DMS153 treated with DMSO at 0.1 percent for 48 hours (cell line): Measurements from ENCODE around the gene MYL7.
"Not testable (repeated sequence)": the region's sequence is repeated elsewhere in the genome, so short reads cannot be mapped to it uniquely, and the experiment has no call there.

Experiments
- DNase-seq: peaks from one replicate; lab custom pipeline; 2025; ENCODE audit not compliant: unreplicated experiment; lab: John Stamatoyannopoulos, UW

Gene MYL7

DNA sequence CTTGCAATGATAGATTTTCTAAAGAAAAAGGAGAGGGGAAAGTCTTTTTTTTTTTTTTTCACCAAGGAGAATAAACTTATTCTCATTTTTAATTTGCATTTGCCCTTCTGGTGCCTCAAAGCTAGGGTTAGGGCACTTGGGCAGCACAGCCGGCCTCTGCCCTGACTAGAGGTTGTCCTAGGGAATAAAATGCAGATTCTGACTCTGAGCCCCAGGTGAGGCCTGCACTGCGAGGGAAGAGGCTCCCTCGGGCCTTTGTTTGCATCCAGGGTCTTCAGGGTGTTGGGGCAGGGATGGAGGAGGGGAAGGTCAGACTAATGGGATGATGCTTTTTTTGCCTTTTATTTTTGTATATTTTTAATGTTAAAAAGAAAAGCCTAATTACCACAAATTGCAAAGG is 7.8 kb downstream of the MYL7 start:
- DNase-seq = no peak

DNA sequence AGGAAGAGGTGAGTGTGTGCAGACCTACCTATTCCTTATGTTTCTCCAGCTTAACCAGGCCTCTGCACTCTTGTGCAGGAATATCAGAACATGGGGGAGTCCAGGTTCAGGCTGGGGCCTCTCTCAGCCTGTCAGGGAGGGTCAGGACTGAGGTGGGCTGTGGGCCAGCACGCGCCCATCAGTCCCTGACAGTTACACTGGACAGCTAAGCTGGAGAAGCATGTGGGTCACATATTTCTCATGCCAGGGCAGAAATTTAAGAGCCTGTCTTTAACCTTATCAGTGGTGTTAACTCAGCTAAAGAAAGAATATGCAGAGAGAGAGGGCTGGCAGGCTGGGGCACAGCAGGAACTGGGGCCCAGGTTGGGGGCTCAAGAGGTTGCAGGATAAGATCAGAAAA is 9.1 kb downstream of the MYL7 start:
- no peak for DNase-seq

DNA sequence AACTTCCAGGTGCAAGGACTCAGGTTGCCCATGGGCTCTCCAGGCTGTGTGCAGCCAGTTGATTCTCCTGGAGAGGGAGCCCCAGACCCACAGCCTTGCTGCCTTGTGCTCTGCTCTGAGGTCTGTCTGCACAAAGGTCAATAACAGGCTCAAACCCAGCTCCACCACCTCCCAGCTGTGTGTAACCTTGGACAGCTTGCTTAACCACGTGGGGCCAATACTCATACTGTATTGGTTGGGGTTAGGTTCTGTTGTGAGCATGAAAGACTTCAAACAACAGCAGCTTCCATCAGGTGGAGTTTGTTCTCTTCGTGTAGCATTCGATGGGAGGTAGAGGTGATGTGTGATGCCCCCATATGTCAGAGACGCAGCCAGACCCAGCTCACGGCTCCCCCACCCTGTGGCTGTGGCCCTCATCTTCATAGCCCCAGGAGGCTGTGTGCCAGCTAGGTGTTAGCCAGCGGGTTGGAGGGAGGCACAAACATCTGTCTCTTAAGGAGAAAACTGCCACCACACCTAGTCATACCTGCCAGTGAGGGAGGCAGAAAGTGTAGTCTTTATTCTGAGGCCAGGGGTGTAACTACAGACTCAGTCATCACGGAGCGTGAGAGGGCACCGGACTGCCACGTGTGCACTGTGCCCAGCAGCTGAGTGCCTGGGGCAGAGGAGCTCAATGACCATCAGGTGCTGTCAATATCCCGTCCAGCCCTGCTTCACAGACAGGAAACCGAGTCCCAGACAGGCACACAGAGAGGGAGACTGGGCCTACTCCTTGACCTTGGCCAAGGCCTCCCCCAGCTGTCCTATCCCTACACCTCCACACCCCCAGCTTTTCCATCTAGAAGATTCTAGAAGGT is 9.7 kb downstream of the MYL7 start:
- no peak for DNase-seq

DNA sequence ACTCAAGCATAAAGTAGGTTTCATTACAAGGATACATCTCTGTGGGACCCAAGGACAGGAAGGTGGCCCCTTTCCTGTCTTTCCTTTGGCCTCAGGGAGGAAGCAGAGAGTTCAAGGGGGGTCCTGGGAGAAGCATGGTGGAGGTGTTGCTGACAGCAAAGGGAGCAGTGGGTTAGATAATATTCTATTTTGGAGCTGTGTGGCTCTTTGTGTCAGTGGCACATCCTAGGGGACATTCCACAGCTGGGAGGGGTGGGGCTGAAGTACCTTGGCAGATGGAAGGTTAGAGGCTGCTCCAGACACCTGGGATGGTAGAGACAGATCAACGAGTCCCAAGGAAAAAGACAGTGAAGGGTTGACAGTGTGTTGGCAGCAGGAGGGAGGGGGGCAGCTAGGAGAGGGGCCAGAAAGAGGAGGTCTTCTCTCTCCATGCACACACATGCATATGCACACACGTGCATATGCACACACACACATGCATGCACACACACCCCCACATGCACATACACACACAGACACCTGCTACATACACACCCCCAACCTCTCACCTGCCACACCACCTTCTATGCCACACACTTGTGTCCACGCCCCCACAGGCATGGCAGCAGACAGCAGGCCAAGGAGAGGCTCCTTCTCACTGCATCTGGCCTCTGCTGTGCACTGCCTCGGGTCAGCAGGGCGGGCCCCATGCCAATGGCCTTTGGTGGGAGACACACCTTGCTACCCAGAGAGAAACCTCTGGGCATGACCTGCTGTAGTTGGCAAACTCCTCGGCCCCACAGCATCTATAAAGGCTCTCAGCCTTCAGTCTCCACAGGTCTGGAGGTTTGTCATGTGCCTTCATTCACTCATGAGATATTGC is 12.2 kb downstream of the MYL7 start:
- DNase-seq = no peak

DNA sequence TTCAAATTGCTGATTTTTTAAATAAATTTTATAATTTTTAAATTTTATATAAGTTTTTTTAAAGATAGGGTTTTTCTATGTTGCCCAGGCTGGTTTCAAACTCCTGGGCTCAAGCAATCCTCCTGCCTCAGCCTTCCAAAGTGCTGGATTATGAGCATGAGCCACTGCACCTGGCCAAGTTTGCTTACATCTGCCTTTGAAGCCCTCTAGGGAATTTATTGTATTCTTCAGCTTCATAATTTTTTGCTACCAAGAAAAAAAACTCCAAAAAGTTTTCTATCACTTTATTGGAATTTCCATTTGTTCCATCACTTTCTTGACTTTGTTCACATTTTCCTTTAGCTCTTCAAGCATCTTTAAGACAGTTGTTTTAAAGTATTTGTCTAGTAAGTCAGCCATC is 14.0 kb downstream of the MYL7 start:
- no peak for DNase-seq

DNA sequence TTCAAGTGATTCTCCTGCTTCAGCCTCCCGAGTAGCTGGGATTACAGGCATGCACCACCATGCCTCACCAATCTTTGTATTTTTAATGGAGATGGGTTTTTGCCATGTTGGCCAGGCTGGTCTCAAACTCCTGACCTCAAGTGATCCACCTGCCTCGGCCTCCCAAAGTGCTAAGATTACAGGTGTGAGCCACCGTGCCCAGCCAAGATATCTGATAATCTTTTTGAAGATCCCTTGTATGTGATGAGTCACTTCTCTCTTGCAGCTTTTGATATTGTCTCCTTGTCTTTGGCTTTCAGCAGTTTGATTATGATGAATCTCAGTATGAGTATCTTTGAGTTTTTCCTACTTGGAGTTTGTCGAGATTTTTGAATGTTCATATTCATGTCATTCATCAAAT is 14.6 kb downstream of the MYL7 start:
- not testable (repeated sequence) for DNase-seq

DNA sequence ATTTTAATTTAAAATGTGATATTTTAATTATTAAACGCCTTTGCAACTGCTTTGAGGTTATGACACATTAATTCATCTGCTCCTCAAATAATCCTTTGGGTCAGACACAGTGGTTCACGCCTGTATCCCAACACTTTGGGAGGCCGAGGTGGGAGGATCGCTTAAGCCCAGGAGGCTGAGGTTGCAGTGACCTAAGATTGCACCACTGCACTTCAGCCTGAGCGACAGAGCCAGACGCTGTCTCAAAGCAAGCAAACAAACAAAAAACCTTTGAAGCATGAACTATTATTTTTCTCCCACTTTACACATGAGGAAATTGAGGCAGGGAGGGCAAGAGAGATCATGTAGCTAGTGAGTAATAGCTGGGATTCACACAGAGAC is 16.3 kb downstream of the MYL7 start:
- DNase-seq = no peak

DNA sequence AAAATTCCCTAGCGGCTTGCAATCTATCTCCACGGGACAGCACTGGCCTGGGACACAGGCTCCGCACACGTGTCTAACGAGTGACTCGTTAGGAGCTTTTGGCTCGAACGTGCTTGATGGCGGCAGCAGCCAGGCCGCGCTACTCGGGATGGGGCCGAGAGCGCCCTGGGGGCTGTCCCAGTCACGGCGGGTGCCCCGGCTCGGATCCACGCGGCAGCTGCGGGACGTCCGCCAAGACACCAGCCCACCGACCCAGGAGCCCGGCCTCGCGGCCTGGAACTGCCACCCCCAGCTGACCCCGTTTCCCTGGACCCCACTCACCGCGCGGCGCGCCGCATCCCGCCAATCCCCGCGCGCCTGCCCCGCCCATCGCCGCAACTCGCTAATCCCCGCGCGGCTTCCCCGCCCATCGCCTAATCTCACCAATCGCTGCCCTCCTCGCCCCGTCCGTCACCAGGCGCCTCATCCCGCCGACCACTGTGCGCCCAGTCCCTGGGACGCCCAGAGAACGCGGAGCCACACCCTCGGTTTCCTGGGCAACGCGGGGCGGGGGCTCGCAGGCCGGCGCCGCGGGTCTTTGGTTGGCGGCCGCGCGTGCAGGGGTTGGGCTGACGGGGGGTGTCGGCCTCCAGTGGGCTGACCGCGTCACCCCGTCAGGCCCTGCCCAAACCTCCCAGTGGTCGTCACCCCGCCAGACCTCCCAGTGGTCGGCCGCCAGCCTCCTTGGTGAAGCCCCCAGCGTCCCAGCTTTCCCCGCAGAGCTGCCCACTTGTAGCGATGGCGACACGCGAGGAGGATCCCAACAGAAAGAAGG is 17.7 kb downstream of the MYL7 start, which contains the start of gene POLD2:
Gene POLD2, minus strand, starts transcription at position 359 of the 814 bp plus-strand sequence. CDS start 1,495 bp downstream, outside the sequence.
- DNase-seq = peak; percentile 97

DNA sequence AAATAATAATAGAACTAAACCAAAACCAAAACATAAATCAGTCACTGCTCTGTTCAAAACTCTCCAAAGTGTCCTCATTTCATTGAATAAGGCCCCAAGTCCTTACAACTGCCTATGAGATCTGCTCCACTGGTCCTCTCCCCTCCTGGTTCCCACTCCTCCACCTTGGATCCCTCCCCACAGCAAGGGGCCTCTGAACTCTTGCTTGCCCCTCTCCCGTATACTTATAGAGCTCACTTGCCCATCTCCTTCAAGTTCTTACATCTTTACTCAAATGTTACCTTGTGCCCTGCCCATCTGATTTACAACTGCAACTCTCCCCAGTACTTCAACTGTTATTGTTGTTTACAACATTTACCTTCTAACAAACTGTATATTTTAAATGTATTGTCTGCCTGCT is 18.6 kb downstream of the MYL7 start:
- DNase-seq = no peak

DNA sequence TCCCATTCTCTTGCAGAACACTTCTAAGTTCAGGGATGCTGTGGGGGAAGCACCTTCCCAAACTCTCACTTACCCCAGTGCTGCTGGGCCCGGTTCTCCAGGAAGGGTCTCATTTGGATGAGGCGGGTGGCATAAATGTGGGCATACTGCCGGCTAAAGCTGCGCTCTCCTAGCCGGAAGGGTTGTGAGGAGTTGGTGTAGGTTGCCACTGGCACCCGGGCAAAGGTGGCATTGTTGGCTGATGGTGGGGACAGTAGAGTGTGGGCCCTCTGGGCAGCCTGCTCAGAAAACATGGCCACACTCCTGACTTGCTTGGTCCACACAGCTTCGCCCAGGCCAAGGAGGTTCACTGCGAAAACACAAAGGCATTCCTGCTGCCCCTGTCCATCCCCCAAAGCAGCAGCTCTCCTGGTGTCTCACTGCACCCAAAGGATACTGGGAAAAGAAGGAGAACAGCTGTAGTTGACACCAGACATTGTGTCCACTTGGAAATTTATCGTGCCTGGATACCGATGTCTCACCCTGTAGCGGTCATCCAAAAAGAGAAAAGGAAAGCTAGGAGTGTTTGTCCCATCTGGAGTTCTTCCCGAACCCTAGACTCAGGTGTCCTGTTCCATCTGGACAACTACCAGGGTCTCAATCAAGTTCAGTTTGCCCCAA is 19.2 kb downstream of the MYL7 start:
- no peak for DNase-seq

DNA sequence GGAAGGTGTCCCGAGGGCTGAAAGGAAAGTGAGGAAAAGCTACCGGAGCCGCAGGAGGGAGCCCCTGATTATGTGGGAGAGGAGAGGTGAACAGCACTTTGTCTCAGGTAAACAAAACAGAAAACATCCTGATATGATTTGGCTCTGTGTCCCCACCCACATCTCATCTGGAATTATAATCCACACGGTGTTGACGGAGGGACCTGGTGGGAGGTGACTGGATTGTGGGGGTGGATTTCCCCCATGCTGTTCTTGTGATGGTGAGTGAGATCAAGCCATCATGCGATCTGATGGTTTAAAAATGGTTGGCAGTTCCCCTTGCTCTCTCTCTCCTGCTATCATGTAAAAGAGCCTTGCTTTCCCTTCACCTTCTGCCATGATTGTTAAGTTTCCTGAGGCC is 20.7 kb downstream of the MYL7 start:
- no peak for DNase-seq

DNA sequence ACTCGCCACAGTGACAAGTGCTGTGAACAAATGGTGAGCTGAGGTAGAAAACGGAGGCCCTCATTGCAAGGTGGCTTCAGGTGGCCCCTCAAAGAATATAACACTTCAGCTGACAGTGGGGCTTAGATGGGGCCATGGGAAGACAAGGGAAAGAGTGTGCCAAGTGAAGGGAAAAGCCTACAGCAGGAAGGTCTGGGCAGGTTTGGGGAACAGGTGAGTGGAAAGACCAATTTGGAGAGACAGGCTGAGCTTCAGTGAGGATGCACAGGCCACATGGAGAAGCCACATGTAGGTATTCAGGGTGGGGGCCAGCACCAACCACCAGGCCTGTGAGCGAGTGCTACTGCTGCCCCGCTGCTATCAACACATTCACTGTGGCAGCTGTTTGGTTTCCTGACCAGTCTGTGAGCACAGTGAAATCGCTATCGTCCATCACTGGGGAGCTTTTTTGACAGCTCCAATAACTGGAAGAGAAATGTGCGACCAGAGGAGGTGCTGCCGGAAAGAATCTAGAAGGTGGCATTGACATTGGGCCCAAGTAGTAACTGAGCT is 21.2 kb downstream of the MYL7 start:
- no peak for DNase-seq

DNA sequence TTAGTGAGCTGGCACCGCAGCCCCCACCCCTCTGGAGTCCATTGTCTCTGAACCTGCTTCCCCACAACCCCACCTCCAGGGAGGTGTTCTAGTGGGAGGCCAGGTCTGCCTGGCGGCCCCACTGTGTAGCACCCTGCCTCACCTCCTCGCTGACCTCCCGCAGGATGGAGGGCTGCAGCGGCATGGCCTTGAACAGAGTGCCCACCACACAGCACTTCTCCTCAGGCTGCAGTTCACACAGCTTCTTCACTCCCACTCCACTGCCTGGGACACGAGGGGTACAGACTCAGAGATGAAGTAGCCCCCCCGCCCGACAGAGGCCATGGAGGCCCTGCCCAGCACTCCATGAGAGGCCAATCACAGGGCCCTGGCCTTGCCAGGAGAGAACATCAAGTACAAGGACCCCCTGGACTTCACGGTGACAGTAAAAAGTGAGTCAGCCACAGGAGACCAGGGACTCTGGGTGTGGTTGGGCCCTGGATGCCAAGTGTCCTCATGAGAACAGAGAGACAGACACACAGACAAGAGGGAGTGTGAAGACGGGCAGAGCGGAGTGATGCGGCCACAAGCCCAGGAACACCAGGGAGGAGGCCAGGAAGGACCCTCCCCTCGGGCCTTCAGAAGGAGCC is 23.2 kb downstream of the MYL7 start:
- no peak for DNase-seq

DNA sequence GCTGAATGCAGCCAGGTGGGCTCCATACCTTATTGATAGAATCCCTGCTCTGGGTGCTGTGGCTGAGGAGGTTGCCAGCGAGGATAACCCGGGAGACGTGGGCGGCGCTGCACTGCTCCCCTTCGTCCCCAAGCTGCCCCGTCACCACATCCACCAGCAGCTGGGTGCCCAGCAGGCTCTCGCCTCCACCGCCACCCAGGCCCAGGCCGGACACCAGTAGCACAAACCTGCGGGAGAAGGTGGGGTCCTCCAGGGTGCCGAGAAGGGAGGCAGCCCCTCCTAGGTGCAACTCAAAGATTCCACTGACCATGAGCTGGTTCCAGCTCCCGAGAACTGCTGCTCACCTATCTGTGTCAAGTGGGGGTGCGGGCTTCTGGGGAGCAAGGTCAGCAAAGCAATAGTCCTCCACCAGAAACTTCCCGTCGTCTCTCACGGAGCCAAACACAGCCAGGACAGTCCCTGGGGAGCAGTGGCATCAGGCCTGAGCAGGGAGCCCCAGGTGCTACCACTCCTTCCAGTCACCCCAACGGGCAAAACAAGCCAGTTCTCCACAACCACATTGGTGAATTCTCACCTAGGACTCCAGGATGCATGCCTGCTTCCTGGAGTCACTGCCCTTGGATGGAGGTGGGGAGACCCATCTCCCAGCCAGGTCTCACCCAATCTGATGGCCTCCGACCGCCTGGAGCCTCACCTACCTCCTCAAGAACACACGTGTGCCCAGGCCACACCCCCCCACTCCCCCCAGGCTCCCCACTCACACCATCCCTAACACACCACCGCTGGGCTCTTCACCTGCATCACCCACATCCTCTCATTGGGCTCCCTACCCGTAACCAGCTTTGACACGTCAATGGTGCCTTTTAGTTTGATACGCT is 24.1 kb downstream of the MYL7 start:
- no peak for DNase-seq

DNA sequence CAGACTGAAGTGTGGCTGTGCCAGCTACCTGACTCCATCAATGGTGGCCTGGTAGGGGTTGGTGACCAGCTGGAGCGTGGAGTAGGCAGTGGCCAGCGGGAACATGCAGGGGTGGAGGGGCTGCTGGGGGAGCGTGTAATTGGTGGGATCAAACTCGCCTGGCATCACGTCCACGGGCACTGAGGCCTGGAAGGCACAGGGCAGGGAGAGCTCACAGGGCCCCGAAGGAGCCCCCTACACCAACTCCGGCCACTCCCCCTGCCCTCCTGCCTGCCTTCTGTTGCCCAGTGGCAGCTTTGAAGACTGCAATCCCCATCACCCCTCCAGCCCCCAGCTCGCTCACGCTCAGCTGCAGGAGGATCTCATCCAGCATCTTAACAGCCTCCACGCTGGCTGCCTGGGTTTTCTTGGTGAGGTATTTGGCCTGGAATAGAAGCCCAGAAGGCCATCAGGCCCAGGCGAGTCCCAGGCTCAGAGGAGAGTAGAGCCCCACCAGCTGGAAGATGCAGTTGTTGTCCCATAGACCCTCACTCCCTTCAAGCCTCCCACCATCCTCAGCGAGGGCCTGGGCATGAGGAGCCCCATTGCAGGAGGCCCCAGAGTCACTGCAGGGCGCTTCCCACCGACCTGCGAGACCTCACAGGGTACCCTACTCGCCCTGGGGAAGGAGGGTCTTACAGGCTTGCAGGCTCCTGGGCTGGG is 24.9 kb downstream of the MYL7 start:
- DNase-seq = no peak

DNA sequence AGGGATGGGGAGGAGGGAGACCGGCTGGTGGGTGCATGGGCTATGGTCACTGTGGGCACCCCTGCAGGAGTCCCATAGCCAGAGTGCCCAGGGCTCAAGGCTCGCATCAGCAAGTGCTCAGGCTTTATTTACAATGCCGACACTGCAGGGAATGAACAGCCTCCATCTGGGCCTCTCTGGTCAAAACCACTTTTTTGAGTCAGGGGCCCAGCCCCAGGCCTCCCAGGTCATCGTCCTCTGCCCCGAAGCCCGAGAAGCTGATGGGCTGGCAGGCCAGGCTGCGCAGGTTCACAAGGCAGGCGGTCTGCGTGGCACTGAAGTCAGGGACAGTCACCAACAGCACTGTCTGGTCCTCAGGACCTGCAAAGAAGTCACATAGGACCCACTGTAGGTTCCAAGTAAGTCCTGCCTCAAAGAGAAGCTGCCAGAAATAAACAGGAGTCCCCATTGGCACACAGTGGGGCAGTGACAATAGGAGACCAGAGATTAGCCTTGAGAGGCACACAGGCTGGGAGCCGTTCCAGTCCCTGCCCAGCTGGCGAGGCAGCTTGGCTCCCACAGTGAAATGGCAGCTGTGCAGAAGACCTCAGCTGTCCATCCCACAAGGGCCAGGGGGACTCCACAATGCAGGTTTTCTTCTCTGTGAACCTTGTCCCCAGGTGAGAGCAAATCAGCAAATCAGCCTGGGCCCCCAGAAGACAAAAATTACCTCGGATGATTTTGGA is 26.4 kb downstream of the MYL7 start:
- no peak for DNase-seq

DNA sequence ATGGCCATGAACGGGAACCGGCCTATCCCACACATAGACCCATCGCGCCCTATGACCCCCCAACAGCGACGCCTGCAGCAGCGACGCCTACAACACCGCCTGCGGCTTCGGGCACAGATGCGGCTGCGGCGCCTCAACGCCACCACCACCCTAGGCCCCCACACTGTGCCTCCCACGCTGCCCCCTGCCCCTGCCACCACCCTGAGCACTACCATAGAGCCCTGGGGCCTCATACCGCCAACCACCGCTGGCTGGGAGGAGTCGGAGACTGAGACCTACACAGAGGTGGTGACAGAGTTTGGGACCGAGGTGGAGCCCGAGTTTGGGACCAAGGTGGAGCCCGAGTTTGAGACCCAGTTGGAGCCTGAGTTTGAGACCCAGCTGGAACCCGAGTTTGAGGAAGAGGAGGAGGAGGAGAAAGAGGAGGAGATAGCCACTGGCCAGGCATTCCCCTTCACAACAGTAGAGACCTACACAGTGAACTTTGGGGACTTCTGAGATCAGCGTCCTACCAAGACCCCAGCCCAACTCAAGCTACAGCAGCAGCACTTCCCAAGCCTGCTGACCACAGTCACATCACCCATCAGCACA is 27.3 kb downstream of the MYL7 start:
- no peak for DNase-seq
